ENCODE measurements around the gene JMJD8.

DNA sequence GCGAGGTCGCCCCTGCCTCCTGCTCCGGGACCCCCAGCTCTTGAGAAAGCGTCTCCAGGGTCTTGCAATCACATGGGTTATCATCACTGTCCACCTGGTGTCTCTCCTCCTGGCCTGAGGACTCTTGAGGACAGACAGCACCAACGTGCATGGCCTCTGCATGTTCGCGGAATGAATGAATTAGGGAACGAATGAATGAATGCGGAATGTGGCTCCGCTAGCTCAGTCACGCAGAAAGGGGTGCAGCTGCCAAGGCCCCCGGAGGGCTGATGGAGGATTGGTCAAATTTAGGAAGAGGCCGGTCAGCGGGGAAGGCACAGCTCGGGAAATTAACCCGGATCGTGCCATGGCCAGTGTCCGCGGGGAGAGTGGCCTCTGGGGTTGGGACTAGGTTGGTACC, 18.2 kb upstream of the JMJD8 start:
- TF ChIP-seq, protein P1, sequence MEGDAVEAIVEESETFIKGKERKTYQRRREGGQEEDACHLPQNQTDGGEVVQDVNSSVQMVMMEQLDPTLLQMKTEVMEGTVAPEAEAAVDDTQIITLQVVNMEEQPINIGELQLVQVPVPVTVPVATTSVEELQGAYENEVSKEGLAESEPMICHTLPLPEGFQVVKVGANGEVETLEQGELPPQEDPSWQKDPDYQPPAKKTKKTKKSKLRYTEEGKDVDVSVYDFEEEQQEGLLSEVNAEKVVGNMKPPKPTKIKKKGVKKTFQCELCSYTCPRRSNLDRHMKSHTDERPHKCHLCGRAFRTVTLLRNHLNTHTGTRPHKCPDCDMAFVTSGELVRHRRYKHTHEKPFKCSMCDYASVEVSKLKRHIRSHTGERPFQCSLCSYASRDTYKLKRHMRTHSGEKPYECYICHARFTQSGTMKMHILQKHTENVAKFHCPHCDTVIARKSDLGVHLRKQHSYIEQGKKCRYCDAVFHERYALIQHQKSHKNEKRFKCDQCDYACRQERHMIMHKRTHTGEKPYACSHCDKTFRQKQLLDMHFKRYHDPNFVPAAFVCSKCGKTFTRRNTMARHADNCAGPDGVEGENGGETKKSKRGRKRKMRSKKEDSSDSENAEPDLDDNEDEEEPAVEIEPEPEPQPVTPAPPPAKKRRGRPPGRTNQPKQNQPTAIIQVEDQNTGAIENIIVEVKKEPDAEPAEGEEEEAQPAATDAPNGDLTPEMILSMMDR (conservative IDR thresholded peaks at IDR 0.05; ENCODE audit: low read depth, low read length) = no peak
- TF ChIP-seq EZH2 (IDR thresholded peaks at IDR 0.05; ENCODE audit: low read length, unreplicated experiment) (no peak), EZH2phosphoT487 (IDR thresholded peaks at IDR 0.05; ENCODE audit: borderline replicate concordance, low read length) (no peak)

Measured in PC-3 (cell line).